Testis (tissue), 2 donors: ENCODE results near the gene MCC.

Experiments
- POLR2A ChIP-seq: fragments of 450-650 bp; IDR thresholded peaks from one replicate; pipeline ENCODE4 v1.6.1; 2017; ENCODE audit warnings: antibody characterized with exemption, mild to moderate bottlenecking, moderate library complexity
- TF ChIP-seq, protein P1 (sequence below), 3 experiments: fragments of 450-650 bp in 2 of 3; fragments of 200-600 bp in 1 of 3; sonication (generic) in 1 of 3; IDR thresholded peaks; one replicate each; pipeline ENCODE4 v1.5.1; 2016 to 2019; ENCODE audit warnings: antibody characterized with exemption in 3 of 3, mild to moderate bottlenecking in 2 of 3, moderate library complexity in 1 of 3

DNA sequence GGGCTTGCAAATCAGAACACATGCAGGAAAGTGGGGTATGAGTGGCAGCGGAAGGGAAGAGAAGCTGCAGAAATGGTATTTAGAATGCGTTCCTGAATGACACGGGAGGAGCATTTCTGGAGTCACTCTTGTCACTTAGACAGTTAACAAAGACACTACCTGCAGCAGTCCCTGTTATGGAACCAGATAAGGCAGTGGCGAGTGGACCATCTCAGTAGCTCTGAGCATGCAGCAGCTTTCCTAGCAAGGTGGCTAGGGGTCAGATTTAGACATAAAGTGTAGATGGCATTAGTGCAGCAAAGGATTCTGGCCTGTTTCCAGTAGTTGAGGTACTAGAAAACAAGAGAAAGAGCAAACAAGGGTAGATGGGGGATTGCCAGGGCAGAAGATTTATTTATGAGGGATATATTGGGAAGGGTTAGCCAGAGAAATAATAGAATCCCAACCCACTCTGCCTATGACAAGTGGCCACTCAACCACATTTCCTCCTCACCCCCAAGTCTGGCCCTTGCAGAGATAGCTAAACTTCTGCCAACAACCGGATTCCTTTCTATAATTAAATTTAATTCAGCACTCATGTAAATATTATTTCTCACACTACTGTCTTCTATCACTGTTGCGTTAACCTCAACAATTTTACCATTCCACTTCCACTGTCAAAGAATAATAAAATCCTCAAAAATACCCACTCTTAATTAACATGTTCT lies 310.0 kb downstream of the MCC start:
- no peak for TF ChIP-seq POLR2A
- TF ChIP-seq, protein P1, sequence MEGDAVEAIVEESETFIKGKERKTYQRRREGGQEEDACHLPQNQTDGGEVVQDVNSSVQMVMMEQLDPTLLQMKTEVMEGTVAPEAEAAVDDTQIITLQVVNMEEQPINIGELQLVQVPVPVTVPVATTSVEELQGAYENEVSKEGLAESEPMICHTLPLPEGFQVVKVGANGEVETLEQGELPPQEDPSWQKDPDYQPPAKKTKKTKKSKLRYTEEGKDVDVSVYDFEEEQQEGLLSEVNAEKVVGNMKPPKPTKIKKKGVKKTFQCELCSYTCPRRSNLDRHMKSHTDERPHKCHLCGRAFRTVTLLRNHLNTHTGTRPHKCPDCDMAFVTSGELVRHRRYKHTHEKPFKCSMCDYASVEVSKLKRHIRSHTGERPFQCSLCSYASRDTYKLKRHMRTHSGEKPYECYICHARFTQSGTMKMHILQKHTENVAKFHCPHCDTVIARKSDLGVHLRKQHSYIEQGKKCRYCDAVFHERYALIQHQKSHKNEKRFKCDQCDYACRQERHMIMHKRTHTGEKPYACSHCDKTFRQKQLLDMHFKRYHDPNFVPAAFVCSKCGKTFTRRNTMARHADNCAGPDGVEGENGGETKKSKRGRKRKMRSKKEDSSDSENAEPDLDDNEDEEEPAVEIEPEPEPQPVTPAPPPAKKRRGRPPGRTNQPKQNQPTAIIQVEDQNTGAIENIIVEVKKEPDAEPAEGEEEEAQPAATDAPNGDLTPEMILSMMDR (IDR thresholded peaks at IDR 0.05) = no peak
